H1 (cell line): ENCODE measurements around the gene SP5. TPM values are rescaled to one million over a fixed set of nuclear protein-coding genes. Genes with fewer than 3 reads are reported as not detected.

Experiments used
- CTCF ChIA-PET: fragments of 300-600 bp; sonication (Branson Sonifier 250); formaldehyde crosslinking; loops from one replicate; lab custom pipeline; 2021; ENCODE audit not compliant: partially characterized antibody; lab: Charles Lee
- POLR2A ChIA-PET: fragments of 300-600 bp; sonication (Branson Sonifier 250); formaldehyde crosslinking; loops from one replicate; lab custom pipeline; 2021; ENCODE audit warnings: inconsistent platforms; ENCODE audit not compliant: partially characterized antibody; lab: Charles Lee
- DNase-seq, 2 experiments: peaks; one replicate each; pipeline versions ENCODE4 v3.0.0 to v3.0.0-alpha.2; 2010 to 2022; ENCODE audit warnings: low spot score in 2 of 2, low read depth in 1 of 2, mixed read lengths in 1 of 2
- FAIRE-seq: peaks from 2 replicates; lab custom pipeline; 2011; peaks lifted over from hg19 to GRCh38; lab: Jason Lieb, UNC
- H2AFZ ChIP-seq: 2 replicates; pipeline ENCODE4 v1.8.1; 2012; ENCODE audit warnings: low read length, inconsistent platforms
- H2AK5ac ChIP-seq: 2 replicates; pipeline ENCODE4 v1.6.1; 2013; ENCODE audit warnings: low read depth, low read length
- H2BK120ac ChIP-seq: replicated peaks from 2 replicates; pipeline ENCODE3; 2013; ENCODE audit warnings: low read depth, low read length, inconsistent platforms
- H2BK12ac ChIP-seq: 2 replicates; pipeline ENCODE4 v1.6.1; 2013; ENCODE audit warnings: low read depth, low read length
- H2BK15ac ChIP-seq: 2 replicates; pipeline ENCODE4 v1.6.1; 2013; ENCODE audit warnings: low read length
- H2BK20ac ChIP-seq: 2 replicates; pipeline ENCODE4 v1.6.1; 2013; ENCODE audit warnings: low read length
- H2BK5ac ChIP-seq: 2 replicates; pipeline ENCODE4 v1.6.1; 2013; ENCODE audit warnings: low read depth, low read length
- H3K14ac ChIP-seq: 2 replicates; pipeline ENCODE4 v1.6.1; 2013; ENCODE audit warnings: inconsistent platforms; ENCODE audit not compliant: insufficient read length
- H3K18ac ChIP-seq: 2 replicates; pipeline ENCODE4 v1.6.1; 2013; ENCODE audit warnings: low read length; ENCODE audit errors: extremely low read depth
- H3K23ac ChIP-seq: 2 replicates; pipeline ENCODE4 v1.6.1; 2013; ENCODE audit warnings: inconsistent platforms; ENCODE audit not compliant: insufficient read length
- H3K23me2 ChIP-seq: 2 replicates; pipeline ENCODE4 v1.6.1; 2013; ENCODE audit warnings: low read depth, low read length
- H3K27ac ChIP-seq: 2 replicates; pipeline ENCODE4 v1.6.1; 2011; ENCODE audit warnings: low read depth, low read length, inconsistent platforms
- H3K27me3 ChIP-seq, 4 experiments: replicated peaks in 1 of 4; 1 replicate in 1 of 4; 2 replicates in 3 of 4; pipeline versions ENCODE4 v1.6.1 to v1.8.1; 2011 to 2013; ENCODE audit warnings: low read length in 3 of 4, mild to moderate bottlenecking in 3 of 4, inconsistent platforms in 2 of 4, mixed read lengths in 2 of 4, moderate library complexity in 1 of 4; ENCODE audit not compliant: control insufficient read depth in 3 of 4, insufficient read depth in 3 of 4; ENCODE audit errors: extremely low read depth in 1 of 4
- H3K36me3 ChIP-seq, 4 experiments: 2 replicates each; pipeline versions ENCODE4 v1.6.1 to v1.8.1; 2011 to 2013; ENCODE audit warnings: mild to moderate bottlenecking in 4 of 4, low read length in 3 of 4, moderate library complexity in 2 of 4, control low read depth in 1 of 4, inconsistent platforms in 1 of 4; ENCODE audit not compliant: insufficient read depth in 4 of 4, control insufficient read depth in 2 of 4
- H3K4ac ChIP-seq: replicated peaks from 2 replicates; pipeline ENCODE3; 2013; ENCODE audit warnings: low read length, low read depth, mixed read lengths, inconsistent platforms; ENCODE audit not compliant: insufficient read length
- H3K4me1 ChIP-seq, 4 experiments: replicated peaks in 1 of 4; 1 replicate in 1 of 4; 2 replicates in 3 of 4; pipeline versions ENCODE4 v1.6.1 to v1.8.1; 2011 to 2013; ENCODE audit warnings: low read length in 3 of 4, inconsistent platforms in 2 of 4, mixed read lengths in 1 of 4; ENCODE audit not compliant: insufficient read depth in 4 of 4, control insufficient read depth in 3 of 4
- H3K4me2 ChIP-seq, 2 experiments: 2 replicates each; pipeline versions ENCODE4 v1.6.1 to v1.8.1; 2011 to 2013; ENCODE audit warnings: low read depth in 2 of 2, low read length in 2 of 2, control low read depth in 1 of 2, inconsistent platforms in 1 of 2, mild to moderate bottlenecking in 1 of 2; ENCODE audit not compliant: insufficient read depth in 1 of 2
- H3K4me3 ChIP-seq, 4 experiments: fragments of 200-600, 300-600 bp in 1 of 4; sonication (generic), shearing (Covaris generic), sonication (Bioruptor Twin) in 1 of 4; 2 replicates each; pipeline versions ENCODE4 v1.5.1 to v1.8.1; 2011 to 2016; ENCODE audit warnings: low read length in 4 of 4, low read depth in 3 of 4, control low read depth in 2 of 4, inconsistent platforms in 2 of 4, mild to moderate bottlenecking in 2 of 4, mixed read lengths in 1 of 4, moderate library complexity in 1 of 4; ENCODE audit not compliant: insufficient read depth in 2 of 4; ENCODE audit errors: extremely low read depth in 1 of 4
- H3K56ac ChIP-seq: replicated peaks from 2 replicates; pipeline ENCODE3; 2013; ENCODE audit warnings: low read depth, mild to moderate bottlenecking, mixed read lengths, low read length, inconsistent platforms; ENCODE audit not compliant: insufficient read length
- H3K79me1 ChIP-seq: 2 replicates; pipeline ENCODE4 v1.6.1; 2013; ENCODE audit warnings: low read depth, low read length, control low read depth
- H3K79me2 ChIP-seq, 2 experiments: 2 replicates each; pipeline versions ENCODE4 v1.6.1 to v1.8.1; 2012 to 2013; ENCODE audit warnings: low read length in 2 of 2, mild to moderate bottlenecking in 2 of 2, inconsistent platforms in 1 of 2; ENCODE audit not compliant: insufficient read depth in 2 of 2, control insufficient read depth in 1 of 2
- H3K9ac ChIP-seq, 4 experiments: replicated peaks in 1 of 4; 1 replicate in 1 of 4; 2 replicates in 3 of 4; pipeline versions ENCODE4 v1.6.1 to v1.8.1; 2011 to 2013; ENCODE audit warnings: low read depth in 3 of 4, low read length in 3 of 4, control low read depth in 2 of 4, mild to moderate bottlenecking in 2 of 4, moderate library complexity in 2 of 4, inconsistent platforms in 1 of 4; ENCODE audit errors: extremely low read depth in 1 of 4
- H3K9me3 ChIP-seq, 2 experiments: 2 replicates each; pipeline versions ENCODE4 v1.6.1 to v1.8.1; 2012 to 2013; ENCODE audit warnings: mild to moderate bottlenecking in 2 of 2, moderate library complexity in 2 of 2, control low read depth in 1 of 2, inconsistent platforms in 1 of 2, low read depth in 1 of 2, low read length in 1 of 2, mixed read lengths in 1 of 2; ENCODE audit not compliant: insufficient read depth in 2 of 2
- H4K20me1 ChIP-seq, 2 experiments: replicated peaks in 1 of 2; 2 replicates each; pipeline versions ENCODE3 to v1.8.1; 2011 to 2013; ENCODE audit warnings: inconsistent platforms in 2 of 2, low read length in 2 of 2, mild to moderate bottlenecking in 1 of 2; ENCODE audit not compliant: insufficient read depth in 2 of 2, control insufficient read depth in 1 of 2
- H4K5ac ChIP-seq: 2 replicates; pipeline ENCODE4 v1.6.1; 2013; ENCODE audit warnings: low read length, low read depth, mixed read lengths, inconsistent platforms; ENCODE audit not compliant: insufficient read length
- H4K8ac ChIP-seq: 2 replicates; pipeline ENCODE4 v1.8.0; 2013; ENCODE audit warnings: mild to moderate bottlenecking, moderate library complexity, low read length, inconsistent platforms; ENCODE audit not compliant: insufficient read depth; ENCODE audit errors: extremely low read depth
- H4K91ac ChIP-seq: replicated peaks from 2 replicates; pipeline ENCODE3; 2013; ENCODE audit warnings: low read length, mixed read lengths, inconsistent platforms; ENCODE audit not compliant: insufficient read length
- ASH2L ChIP-seq: fragments of 200-600, 300-600 bp; sonication (generic); IDR thresholded peaks from one replicate; pipeline ENCODE4 v1.7.1; 2017; ENCODE audit warnings: low read length
- WGBS, 2 experiments: shearing (Covaris generic) in 1 of 2; methylation state at CpG; one replicate each; pipeline versions ENCODE4 v1.1.6 to v1.1.7; 2013 to 2015; ENCODE audit warnings: low lambda C conversion rate in 2 of 2, mixed read lengths in 2 of 2, inconsistent platforms in 1 of 2, low coverage in 1 of 2, missing lambda C conversion rate in 1 of 2; ENCODE audit not compliant: insufficient replicate concordance in 2 of 2, insufficient coverage in 1 of 2, insufficient read length in 1 of 2; ENCODE audit errors: extremely low coverage in 1 of 2, missing lambda C conversion rate in 1 of 2; 5-methylcytosine and 5-hydroxymethylcytosine counted together
- polyA plus RNA-seq, 7 experiments: library from polyadenylated mRNA; depleted of rRNA in 3 of 7; stranded (reverse) in 5 of 7; unstranded in 2 of 7; fragments of >200 nt in 5 of 7; fragments of 200-250 nt in 2 of 7; gene quantifications; 1 replicate in 5 of 7; 2 replicates in 1 of 7; 4 replicates in 1 of 7; pipeline versions ENCODE4 v1.2.1 to v1.2.3, GENCODE V29; 2011 to 2013; ENCODE audit warnings: missing spikeins in 2 of 7, mixed read lengths in 2 of 7
- total RNA-seq: library from RNA; stranded (reverse); fragmentation: NEBNext Ultra II Directional; extraction: Animal tissue kit (Norgen Biotek cat#: 25700); gene quantifications from 2 replicates; pipeline ENCODE4 v1.2.1, GENCODE V29; 2021

Gene SP5
- total and polyA plus RNA-seq, 2 of the 8 experiments (the other 6 are each of a cell fraction or from before 2014, with no cell fraction given) = 0.17 TPM; not detected in 1

GRCh38 chr2:170670651-170671050 lies 44.5 kb upstream of the SP5 start:
- H4K91ac ChIP-seq = no peak overlapping the region
- H3K14ac ChIP-seq = no peak overlapping the region
- no peaks in the 10 kb centered on the region for H3K9me3 ChIP-seq
- no peak overlapping the region for H3K23ac ChIP-seq
- no peak overlapping the region for H3K4ac ChIP-seq
- no peak overlapping the region for H2BK20ac ChIP-seq
- no peaks in the 10 kb centered on the region for H3K23me2 ChIP-seq
- no peak overlapping the region for H3K9ac ChIP-seq
- no peaks in the 10 kb centered on the region for H3K79me1 ChIP-seq
- no peak overlapping the region for H4K5ac ChIP-seq
- H3K27me3 ChIP-seq = no peaks in the 10 kb centered on the region
- H2BK120ac ChIP-seq = no peak overlapping the region
- no peak overlapping the region for H2BK15ac ChIP-seq
- H2BK12ac ChIP-seq = no peak overlapping the region
- H3K4me1 ChIP-seq = no peaks in the 10 kb centered on the region
- DNase-seq (no peak), FAIRE-seq (no peak)
- WGBS, 2 experiments = 92% methylated on average over 2 of the region's 2 CpGs; no CpG with 5 or more reads in 1 of the 2 experiments
- H3K56ac ChIP-seq = no peak overlapping the region
- no peaks in the 10 kb centered on the region for H3K36me3 ChIP-seq
- H4K8ac ChIP-seq = no peak overlapping the region
- no peak overlapping the region for H3K18ac ChIP-seq
- H2AFZ ChIP-seq = no peak overlapping the region
- H3K27ac ChIP-seq = no peak overlapping the region
- no peak overlapping the region for H2AK5ac ChIP-seq
- ChIA-PET CTCF (interaction anchor here (0.6 to 1.5 kb wide), 4 partner anchors 15 to 1221 kb away, joined by 3 read pairs; no protein-coding TSS in a partner anchor), POLR2A (interaction anchor here (0.7 kb wide), 1 partner anchor 235 kb away, joined by 4 read pairs; no protein-coding TSS in a partner anchor)
- H3K4me2 ChIP-seq = no peak overlapping the region
- no peak overlapping the region for H2BK5ac ChIP-seq
- no peaks in the 10 kb centered on the region for H4K20me1 ChIP-seq
- H3K4me3 ChIP-seq = no peak overlapping the region
- H3K79me2 ChIP-seq = no peaks in the 10 kb centered on the region
- TF ChIP-seq ASH2L = no peak
